ENCODE data around the gene DHX35.

DHX35 gene

DNA sequence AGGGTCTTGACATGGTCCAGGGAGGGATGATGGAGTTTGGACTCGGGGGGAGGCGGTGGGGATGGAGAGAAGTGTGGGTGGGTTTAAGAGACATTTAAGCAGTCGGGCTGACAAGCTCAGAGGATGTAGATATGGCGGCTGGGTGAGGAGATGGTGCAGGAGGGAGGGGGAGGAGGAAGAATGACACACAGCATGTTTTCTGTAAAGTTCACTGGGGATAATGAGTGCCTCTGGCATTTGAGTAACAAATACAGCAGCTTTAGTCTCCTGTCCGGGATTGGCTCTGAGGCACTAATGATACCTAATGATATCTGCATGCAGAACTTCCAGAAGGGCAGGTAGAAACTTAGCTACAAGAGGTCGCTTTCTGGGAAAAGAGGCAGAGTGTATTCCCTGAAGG lies 107.8 kb downstream of the DHX35 start:
- FAIRE-seq: no peak

- FAIRE-seq: no peak
These were observed 108.5 kb downstream of the DHX35 start for GRCh38 chr20:39070484-39071231.

DNA sequence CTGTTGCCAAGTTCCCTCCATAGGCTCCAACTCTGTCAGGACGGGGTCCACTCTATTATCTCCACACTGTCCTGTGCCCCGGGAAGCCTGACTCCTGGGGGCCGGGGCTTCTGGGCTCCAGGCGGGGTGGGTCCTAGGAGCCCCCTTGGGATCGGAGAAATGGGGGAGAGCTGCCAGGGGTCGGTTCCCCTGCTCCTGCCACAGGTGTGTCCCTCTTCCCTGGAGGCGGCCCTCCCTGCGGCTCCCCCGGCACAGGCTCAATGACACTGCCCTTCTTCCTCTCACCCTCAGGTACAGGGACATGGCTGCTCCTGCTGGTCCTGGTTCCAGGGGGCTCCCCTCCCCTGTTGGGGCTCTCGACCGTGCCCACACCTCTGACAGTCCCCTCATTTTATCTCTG lies 110.0 kb downstream of the DHX35 start:
- FAIRE-seq: no peak

- FAIRE-seq: no peak
These were observed 110.5 kb downstream of the DHX35 start for GRCh38 chr20:39072653-39073052.

- no peak for FAIRE-seq
These were observed 113.6 kb downstream of the DHX35 start for GRCh38 chr20:39075731-39076130.

DNA sequence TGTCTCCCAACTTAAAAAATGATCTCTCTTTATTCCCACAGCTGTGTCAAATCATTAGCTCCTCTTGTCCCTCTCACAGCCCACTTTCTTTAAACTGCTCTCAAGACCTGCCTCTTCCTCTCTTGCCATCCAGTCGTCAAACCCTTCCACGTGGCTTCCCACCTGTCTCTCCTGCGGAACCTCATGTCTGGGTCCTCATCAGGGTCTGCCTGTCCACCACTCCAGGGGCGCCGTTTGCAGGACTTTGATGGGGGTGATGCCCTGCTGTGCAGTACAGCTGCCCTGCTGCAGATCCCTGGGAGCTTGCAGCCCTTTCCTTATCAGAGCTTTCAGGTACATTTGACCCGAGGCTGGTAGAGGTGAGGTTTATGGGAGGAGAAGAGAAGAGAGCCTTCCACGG lies 114.8 kb downstream of the DHX35 start:
- FAIRE-seq: no peak

DNA sequence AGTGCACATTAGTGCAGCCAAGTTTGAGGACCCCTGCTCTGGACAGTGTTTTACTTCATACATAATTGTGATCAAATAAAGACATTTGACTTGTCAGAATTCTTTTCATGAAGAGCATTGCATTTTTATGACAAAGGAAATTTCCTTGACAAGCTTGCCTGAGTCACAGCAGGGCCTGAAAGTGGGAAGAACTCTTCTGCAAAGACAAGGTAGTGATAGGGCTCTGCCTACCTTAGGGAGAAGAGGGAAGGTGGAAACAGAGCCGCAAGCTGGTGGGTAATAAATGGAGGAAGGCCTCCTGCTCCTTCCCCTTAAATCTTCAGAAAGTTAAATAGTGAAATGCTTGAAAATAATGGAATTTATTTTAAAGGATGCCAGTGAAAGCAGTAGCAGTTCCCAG lies 118.2 kb downstream of the DHX35 start:
- FAIRE-seq: no peak

GRCh38 chr20:39081255-39081654 lies 119.1 kb downstream of the DHX35 start:
- FAIRE-seq: no peak

- FAIRE-seq: no peak
These were observed 120.7 kb downstream of the DHX35 start for GRCh38 chr20:39082622-39083398.

GRCh38 chr20:39083761-39084160 lies 121.6 kb downstream of the DHX35 start:
- FAIRE-seq: no peak

DNA sequence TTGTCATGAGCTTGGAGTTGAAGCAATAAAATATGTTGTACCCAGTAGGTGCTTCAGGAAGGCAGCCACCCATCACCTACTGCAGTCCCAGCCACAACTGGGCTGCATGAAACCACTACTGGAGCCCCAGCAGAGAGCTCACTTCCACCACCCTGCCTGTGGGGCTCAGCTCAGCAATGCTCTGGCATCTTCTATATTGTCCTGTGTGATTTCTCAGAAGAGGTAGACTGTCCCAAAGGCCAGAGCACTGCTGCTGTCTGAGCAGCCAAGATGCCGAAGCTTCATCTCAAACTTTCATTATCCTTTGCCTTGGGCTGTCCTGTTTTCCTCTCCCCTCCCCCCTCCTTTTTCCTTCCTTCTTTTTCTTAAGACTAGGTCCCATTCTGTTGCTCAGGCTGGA lies 126.9 kb downstream of the DHX35 start:
- FAIRE-seq: no peak
